Body of pancreas (tissue), 4 donors: ENCODE results near the gene VPS13C.

ENCODE experiments used
- POLR2A ChIP-seq, 3 donors: fragments of 450-650 bp; IDR thresholded peaks; one replicate each; pipeline ENCODE4 v1.6.1; 2016; ENCODE audit warnings: antibody characterized with exemption in 3 of 3, mild to moderate bottlenecking in 2 of 3
- TF ChIP-seq, protein P1 (sequence below), 7 experiments: fragments of 450-650 bp in 4 of 7; fragments of 200-600 bp in 3 of 7; sonication (generic) in 3 of 7; IDR thresholded peaks; one replicate each; pipeline ENCODE4 v1.5.1; 2016 to 2019; ENCODE audit warnings: antibody characterized with exemption in 7 of 7

DNA sequence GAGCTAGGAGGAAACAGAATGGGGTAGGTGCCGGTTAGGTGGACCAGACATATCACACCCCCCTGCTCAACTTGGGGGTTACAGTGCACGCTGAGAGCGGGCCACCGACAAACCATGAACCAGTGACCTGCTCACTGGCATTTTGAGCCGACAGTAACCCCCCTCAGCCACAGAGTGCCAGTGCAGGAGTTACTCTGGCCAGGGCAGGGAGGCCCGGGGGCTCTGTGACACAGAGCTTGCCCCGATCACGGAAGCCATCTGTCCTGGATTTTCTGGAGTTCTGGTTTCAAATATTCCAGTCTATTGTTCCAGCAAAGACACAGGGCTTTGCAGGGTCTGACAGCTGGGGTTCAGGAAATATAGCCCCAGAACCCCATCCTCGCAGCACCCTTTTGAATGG lies 225.2 kb downstream of the VPS13C start:
- TF ChIP-seq, protein P1, sequence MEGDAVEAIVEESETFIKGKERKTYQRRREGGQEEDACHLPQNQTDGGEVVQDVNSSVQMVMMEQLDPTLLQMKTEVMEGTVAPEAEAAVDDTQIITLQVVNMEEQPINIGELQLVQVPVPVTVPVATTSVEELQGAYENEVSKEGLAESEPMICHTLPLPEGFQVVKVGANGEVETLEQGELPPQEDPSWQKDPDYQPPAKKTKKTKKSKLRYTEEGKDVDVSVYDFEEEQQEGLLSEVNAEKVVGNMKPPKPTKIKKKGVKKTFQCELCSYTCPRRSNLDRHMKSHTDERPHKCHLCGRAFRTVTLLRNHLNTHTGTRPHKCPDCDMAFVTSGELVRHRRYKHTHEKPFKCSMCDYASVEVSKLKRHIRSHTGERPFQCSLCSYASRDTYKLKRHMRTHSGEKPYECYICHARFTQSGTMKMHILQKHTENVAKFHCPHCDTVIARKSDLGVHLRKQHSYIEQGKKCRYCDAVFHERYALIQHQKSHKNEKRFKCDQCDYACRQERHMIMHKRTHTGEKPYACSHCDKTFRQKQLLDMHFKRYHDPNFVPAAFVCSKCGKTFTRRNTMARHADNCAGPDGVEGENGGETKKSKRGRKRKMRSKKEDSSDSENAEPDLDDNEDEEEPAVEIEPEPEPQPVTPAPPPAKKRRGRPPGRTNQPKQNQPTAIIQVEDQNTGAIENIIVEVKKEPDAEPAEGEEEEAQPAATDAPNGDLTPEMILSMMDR (IDR thresholded peaks at IDR 0.05) = no peak
- no peak for TF ChIP-seq POLR2A (IDR thresholded peaks at IDR 0.05)
